Ectodermal cell (in vitro differentiated cells): ENCODE results near the gene PCBD1.
"Not testable (repeated sequence)": the region's sequence is repeated elsewhere in the genome, so short reads cannot be mapped to it uniquely, and the experiment has no call there.

Experiments used
- H3K27ac ChIP-seq: 2 replicates; pipeline ENCODE4 v1.7.0; 2013; ENCODE audit warnings: mild to moderate bottlenecking, low read depth, low read length; ENCODE audit not compliant: insufficient read depth, poor library complexity, severe bottlenecking
- H3K27me3 ChIP-seq: 2 replicates; pipeline ENCODE4 v1.7.0; 2013; ENCODE audit warnings: mild to moderate bottlenecking, low read length; ENCODE audit not compliant: insufficient read depth, control insufficient read depth, poor library complexity, severe bottlenecking
- H3K36me3 ChIP-seq: one replicate; pipeline ENCODE4 v1.7.0; 2013; ENCODE audit warnings: low read length; ENCODE audit not compliant: control insufficient read depth, insufficient read depth
- H3K4me1 ChIP-seq: one replicate; pipeline ENCODE4 v1.7.0; 2013; ENCODE audit warnings: low read length; ENCODE audit not compliant: control insufficient read depth, insufficient read depth
- H3K4me3 ChIP-seq: 2 replicates; pipeline ENCODE4 v1.7.0; 2013; ENCODE audit warnings: low read depth, low read length, control low read depth; ENCODE audit not compliant: insufficient read depth
- H3K9me3 ChIP-seq: 2 replicates; pipeline ENCODE4 v1.7.0; 2013; ENCODE audit warnings: mild to moderate bottlenecking, low read length, moderate library complexity; ENCODE audit not compliant: control insufficient read depth
- WGBS, 2 experiments: methylation state at CpG; one replicate each; pipeline ENCODE4 v1.1.7; 2013; ENCODE audit warnings: missing lambda C conversion rate in 2 of 2; 5-methylcytosine and 5-hydroxymethylcytosine counted together

The PCBD1 gene

DNA sequence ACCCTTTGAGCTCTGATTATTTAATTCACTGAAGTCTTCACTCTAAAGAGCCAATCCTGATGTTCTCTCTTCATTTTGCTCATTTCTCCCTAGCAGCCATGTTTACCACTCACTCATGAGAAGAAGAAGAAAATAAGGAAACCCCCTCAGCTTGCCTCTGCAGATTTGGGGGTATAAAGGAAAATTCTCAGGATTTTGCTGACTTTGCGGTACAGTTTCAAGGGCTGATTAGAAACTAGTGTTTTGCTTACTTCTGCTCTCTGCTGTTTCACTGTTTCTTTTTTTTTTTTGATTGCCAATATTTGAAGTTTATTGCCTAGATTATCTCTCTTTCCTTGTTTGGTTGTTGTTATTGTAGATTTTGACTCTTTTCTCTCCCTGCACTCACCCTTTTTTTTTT is 23.4 kb downstream of the PCBD1 start:
- no peaks in the 10 kb centered on the region for H3K4me1 ChIP-seq
- no peaks in the 10 kb centered on the region for H3K27me3 ChIP-seq
- H3K9me3 ChIP-seq = no peaks in the 10 kb centered on the region
- H3K4me3 ChIP-seq = no peak overlapping the region
- WGBS, 2 experiments = 89 to 95% methylated on average over 1 of the region's 1 CpG
- no peak overlapping the region for H3K27ac ChIP-seq
- peaks cover 17% of the 10 kb centered on the region for H3K36me3 ChIP-seq

DNA sequence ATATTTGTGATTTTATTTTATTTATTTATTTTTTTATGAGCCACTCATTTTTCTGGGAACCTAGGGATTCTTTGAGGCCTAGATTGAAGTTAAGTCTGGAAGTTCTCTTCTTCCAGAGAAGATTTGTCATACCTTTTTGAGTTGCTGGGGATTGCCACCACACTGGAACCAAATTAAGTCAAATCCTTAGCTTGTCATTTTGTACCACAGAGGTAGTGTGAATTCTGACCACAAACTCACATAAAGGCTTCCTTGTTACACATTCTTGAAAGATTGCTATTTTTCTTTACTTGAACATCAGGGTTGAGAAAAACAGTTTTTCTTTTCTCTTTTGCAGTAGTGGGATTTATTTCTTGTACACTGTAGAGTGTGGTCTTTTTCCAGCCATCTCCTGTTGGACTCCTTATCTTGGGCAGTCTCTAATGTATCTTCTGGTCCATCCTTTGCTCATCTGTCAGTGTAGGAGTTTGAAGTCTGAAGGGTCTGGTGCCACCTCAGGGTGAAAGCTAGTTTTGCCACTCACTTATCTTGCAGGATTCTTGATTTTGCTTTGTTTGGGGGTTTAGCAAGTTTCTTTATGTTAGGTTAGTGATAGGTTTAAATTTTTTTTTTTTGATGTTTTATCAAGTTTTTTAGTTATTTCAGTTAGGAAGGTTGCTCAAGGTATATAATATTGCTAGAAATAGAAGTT is 24.8 kb downstream of the PCBD1 start:
- no peak overlapping the region for H3K27ac ChIP-seq
- H3K4me1 ChIP-seq = no peaks in the 10 kb centered on the region
- H3K27me3 ChIP-seq = no peaks in the 10 kb centered on the region
- H3K9me3 ChIP-seq = no peaks in the 10 kb centered on the region
- H3K36me3 ChIP-seq = peaks cover 15% of the 10 kb centered on the region
- no peak overlapping the region for H3K4me3 ChIP-seq

DNA sequence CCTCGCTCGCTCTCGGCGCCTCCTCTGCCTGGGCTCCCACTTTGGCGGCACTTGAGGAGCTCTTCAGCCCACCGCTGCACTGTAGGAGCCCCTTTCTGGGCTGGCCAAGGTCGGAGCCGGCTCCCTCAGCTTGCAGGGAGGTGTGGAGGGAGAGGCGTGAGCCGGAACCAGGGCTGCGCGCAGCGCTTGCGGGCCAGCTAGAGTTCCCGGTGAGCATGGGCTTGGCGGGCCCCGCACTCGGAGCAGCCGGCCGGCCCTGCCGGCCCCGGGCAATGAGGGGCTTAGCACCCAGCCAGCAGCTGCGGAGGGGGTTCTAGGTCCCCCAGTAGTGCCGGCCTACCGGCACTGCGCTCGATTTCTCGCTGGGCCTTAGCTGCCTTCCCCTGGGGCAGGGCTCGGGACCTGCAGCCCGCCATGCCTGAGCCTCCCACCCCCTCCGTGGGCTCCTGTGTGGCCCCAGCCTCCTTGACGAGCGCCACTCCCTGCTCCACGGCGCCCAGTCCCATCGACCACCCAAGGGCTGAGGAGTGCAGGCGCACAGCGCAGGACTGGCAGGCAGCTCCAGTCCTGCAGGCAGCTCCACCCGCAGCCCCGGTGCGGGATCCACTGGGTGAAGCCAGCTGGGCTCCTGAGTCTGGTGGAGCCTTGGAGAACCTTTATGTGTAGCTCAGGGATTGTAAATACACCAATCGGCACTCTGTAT is 26.7 kb downstream of the PCBD1 start:
- H3K27ac ChIP-seq, H3K4me3 ChIP-seq, H3K27me3 ChIP-seq, H3K4me1 ChIP-seq, H3K9me3 ChIP-seq: not testable (repeated sequence)
- 95 to 97% methylated on average over 42 of the region's 42 CpGs for WGBS, 2 experiments
- peaks cover 31% of the 10 kb centered on the region for H3K36me3 ChIP-seq

DNA sequence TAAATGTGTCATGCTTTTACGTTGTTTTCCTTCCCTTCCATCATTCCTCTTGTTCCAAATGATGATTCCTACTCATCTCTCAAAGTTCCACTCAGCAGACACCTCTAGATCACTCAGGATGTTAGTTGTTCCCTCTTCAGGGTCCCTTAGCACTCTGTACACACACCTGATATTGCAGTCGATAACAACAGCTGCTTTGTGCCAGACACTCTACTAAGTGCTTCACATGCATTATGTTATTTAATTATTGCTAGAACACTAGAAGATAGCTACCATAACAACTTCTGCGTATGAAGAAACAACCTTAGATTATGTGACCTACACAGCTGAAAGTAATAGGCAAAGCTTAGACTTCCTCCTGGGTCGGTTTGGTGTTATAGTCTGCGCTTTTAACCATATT is 29.6 kb downstream of the PCBD1 start:
- WGBS, 2 experiments = 92 to 97% methylated on average over 5 of the region's 5 CpGs

DNA sequence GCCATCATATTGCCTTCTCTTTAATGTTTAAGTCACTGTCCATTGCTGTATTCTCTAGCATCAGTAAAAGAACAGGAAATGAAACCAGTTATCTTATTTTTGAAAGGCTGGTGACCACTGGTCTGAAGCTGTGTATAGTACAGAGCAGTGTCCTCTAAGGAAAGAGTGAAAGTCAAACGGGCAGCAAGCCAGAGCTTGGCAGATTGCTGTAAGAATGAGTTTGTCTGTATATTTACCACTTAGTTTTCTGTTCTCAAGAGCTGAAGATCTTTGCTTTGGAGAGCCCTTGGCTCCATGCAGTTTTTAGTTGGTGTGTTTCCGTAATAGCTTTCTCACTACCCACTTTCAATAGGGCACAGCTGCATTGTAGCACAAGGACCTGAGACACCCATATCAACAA is 31.9 kb downstream of the PCBD1 start:
- H3K27ac ChIP-seq = no peak overlapping the region
- peaks cover 31% of the 10 kb centered on the region for H3K36me3 ChIP-seq
- WGBS, 2 experiments = 94 to 97% methylated on average over 2 of the region's 2 CpGs
- no peaks in the 10 kb centered on the region for H3K4me1 ChIP-seq
- no peak overlapping the region for H3K4me3 ChIP-seq
- no peaks in the 10 kb centered on the region for H3K9me3 ChIP-seq
- H3K27me3 ChIP-seq = no peaks in the 10 kb centered on the region

More for the DNA sequence above, 29.6 kb downstream of the PCBD1 start:
- H3K4me3 ChIP-seq = no peak overlapping the region
- H3K27ac ChIP-seq = no peak overlapping the region
- H3K9me3 ChIP-seq = no peaks in the 10 kb centered on the region
- H3K27me3 ChIP-seq = no peaks in the 10 kb centered on the region
- H3K36me3 ChIP-seq = peaks cover 32% of the 10 kb centered on the region
- H3K4me1 ChIP-seq = no peaks in the 10 kb centered on the region

DNA sequence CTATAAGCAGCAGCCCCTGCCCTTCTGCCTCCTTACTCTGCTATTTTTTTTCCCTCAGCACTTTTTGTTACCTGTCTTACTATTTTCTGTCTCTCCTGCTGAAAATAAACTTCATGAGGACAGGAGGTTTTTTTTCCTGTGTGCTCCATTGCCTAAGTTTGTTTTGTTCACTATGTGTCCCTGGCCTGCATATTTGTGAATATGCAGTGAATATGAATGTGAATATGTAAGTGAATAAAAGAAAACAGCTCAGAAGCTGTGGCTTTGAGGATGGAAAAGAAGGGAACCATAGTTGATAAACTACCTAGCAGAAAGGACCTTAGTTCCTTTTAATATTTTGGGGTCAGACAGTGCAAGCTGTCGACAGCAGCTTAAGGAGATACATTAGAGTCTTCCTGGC is 34.9 kb downstream of the PCBD1 start:
- Histone ChIP-seq H3K4me1 (no peaks in the 10 kb centered on the region), H3K27ac (no peak overlapping the region), H3K4me3 (no peak overlapping the region), H3K36me3 (peaks cover 25% of the 10 kb centered on the region), H3K27me3 (no peaks in the 10 kb centered on the region), H3K9me3 (no peaks in the 10 kb centered on the region)
- 94 to 97% methylated on average over 1 of the region's 1 CpG for WGBS, 2 experiments

DNA sequence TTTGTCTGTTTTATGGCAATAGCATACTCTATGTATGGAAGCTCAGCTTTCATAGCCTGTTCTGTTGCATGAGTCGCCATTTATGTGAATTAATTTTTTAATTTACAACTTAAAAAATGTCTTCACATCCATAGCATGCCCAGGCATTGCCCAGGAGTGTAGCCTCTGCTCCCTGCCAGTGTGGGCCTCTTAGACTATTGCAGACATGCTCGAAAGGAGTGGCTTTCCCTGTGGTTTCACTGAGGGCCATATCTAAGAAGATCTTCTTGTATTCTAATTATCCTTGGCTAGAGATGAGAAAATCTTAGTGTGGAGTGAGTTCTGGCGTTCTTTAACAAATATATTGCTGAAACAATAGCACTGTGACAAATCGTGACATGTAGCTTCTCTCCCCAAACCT is 35.3 kb downstream of the PCBD1 start:
- H3K4me3 ChIP-seq = no peak overlapping the region
- H3K27ac ChIP-seq = no peak overlapping the region
- H3K36me3 ChIP-seq = peaks cover 22% of the 10 kb centered on the region
- 92 to 95% methylated on average over 4 of the region's 4 CpGs for WGBS, 2 experiments
- H3K27me3 ChIP-seq = no peaks in the 10 kb centered on the region
- H3K4me1 ChIP-seq = no peaks in the 10 kb centered on the region
- no peaks in the 10 kb centered on the region for H3K9me3 ChIP-seq

DNA sequence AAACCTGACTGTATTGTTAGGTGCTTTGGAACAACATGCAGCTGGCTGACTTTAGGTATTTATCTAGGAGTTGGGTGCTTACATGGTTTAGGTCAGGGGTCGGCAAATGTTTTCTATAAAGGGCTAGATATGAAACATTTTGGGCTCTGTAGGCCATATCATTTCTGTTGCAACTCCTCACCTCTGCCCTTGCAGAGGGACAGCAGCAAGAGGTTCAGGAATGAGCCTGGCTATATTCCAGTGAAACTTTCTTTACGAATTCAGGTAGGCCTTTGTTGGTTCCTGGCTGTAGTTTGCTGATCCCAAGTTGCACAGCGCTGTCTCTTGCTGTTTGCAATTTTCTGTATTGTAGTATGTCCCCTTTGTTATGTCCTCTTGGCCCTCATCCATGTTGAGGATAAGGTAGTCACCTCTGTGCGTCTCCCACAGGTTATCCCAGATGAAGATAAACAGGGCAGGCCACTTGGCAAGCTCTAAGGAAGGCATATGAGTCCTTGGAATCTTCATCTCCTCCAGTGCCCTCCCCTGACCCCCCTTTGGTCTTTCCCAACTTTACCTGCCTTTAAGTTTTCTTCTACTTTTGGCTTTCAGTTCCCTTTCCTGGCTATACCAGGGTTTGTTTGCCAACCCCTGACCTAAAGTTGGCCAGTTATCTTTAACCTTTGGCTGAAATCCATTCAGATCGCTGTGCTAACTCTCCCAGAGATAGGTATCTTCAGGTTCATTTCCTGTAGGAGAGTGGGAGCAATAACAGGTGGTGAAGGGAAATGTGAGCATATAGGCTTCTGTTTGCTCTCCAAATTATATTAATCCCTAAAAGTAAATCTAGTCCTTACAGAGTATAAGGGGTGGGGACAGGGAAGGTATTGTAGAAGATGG is 36.5 kb downstream of the PCBD1 start:
- Histone ChIP-seq H3K4me3 (no peak overlapping the region), H3K27ac (no peak overlapping the region), H3K9me3 (no peaks in the 10 kb centered on the region), H3K36me3 (peaks cover 11% of the 10 kb centered on the region), H3K4me1 (no peaks in the 10 kb centered on the region), H3K27me3 (no peaks in the 10 kb centered on the region)
- WGBS, 2 experiments = 94 to 97% methylated on average over 5 of the region's 5 CpGs

DNA sequence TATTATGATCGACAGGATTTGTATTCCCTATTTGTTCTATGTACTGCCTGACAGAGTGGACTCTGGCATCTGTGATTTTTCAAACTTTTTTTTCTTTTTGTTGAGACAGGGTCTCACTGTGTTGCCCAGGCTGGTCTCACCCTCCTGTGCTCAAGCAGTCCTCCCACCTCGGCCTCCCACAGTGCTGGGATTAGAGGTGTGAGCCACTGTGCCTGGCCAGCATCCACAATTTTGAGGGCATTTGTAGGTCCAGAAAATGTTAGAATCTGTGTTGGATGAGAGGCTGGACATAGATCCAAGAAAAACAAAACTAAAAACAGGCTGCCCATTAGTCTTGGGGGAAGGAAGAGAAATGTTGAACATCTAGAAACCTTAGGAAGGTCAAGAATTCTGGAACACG is 38.3 kb downstream of the PCBD1 start:
- Histone ChIP-seq H3K4me3 (no peak overlapping the region), H3K27ac (no peak overlapping the region), H3K4me1 (no peaks in the 10 kb centered on the region), H3K27me3 (no peaks in the 10 kb centered on the region), H3K36me3 (peaks cover 16% of the 10 kb centered on the region), H3K9me3 (no peaks in the 10 kb centered on the region)
- 93 to 97% methylated on average over 3 of the region's 3 CpGs for WGBS, 2 experiments

DNA sequence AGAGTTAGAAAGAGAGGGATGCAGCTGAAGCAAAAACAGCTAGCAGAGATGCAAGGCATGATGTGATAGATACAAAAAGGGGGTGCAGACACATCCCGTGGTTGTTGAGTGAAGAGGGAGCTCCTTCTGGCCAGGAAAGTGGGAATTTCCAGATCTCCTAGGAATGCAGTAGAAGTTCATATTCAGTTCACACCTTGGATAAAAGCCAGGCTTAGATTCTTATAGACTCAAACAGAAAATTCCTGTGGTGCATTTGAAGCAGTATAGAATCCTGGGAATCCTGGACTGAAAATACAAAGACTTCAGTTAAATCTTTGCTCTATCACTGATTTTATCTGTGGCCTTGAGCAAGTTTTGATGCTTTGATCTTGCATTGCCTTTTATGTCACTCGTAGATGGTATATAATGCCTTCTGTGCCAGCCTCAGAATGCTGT is 38.8 kb downstream of the PCBD1 start:
- Histone ChIP-seq H3K4me1 (no peaks in the 10 kb centered on the region), H3K4me3 (no peak overlapping the region), H3K9me3 (no peaks in the 10 kb centered on the region), H3K36me3 (peaks cover 16% of the 10 kb centered on the region), H3K27ac (no peak overlapping the region), H3K27me3 (no peaks in the 10 kb centered on the region)
- WGBS, 2 experiments = 96 to 98% methylated on average over 2 of the region's 2 CpGs
